ENCODE results near the gene NRG3.

- TF ChIP-seq, protein P1, sequence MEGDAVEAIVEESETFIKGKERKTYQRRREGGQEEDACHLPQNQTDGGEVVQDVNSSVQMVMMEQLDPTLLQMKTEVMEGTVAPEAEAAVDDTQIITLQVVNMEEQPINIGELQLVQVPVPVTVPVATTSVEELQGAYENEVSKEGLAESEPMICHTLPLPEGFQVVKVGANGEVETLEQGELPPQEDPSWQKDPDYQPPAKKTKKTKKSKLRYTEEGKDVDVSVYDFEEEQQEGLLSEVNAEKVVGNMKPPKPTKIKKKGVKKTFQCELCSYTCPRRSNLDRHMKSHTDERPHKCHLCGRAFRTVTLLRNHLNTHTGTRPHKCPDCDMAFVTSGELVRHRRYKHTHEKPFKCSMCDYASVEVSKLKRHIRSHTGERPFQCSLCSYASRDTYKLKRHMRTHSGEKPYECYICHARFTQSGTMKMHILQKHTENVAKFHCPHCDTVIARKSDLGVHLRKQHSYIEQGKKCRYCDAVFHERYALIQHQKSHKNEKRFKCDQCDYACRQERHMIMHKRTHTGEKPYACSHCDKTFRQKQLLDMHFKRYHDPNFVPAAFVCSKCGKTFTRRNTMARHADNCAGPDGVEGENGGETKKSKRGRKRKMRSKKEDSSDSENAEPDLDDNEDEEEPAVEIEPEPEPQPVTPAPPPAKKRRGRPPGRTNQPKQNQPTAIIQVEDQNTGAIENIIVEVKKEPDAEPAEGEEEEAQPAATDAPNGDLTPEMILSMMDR (IDR thresholded peaks at IDR 0.05), result no peak
- TF ChIP-seq EP300 (IDR thresholded peaks at IDR 0.05), result no peak
- TF ChIP-seq POLR2A (IDR thresholded peaks at IDR 0.05; ENCODE audit: low read depth), result no peak
- TF ChIP-seq POLR2AphosphoS5 (IDR thresholded peaks at IDR 0.05), result no peak
These were observed 785.2 kb downstream of the NRG3 start for GRCh38 chr10:82660205-82660604.

Data from esophagus muscularis mucosa (tissue), 4 donors.